Measurements from ENCODE around the gene NR4A2. TPM values are rescaled to one million over a fixed set of nuclear protein-coding genes. Genes with fewer than 3 reads are reported as not detected.

The NR4A2 gene
- total RNA-seq, 2 donors from 2014 or later = 1.0 to 5.9 TPM

DNA sequence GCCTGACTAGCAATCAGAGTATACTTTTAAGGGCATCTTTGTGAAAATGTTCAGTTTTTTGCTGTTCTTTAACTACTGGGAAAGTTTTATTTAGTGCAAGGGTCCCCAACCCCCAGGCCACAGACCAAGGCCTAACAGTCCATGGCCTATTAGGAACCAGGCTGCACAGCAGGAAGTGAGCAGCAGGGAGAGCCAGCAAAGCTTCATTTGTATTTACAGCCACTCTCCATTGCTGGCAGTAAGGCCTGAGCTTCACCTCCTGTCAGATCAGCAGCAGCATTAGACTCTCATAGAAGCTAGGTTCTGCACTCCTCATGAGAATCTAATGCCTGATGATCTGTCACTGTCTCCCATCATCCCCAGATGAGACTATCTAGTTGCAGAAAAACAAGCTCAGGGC is 17.1 kb upstream of the NR4A2 start:
- TF ChIP-seq POLR2A (IDR thresholded peaks at IDR 0.05) = no peak
- TF ChIP-seq, protein P1, sequence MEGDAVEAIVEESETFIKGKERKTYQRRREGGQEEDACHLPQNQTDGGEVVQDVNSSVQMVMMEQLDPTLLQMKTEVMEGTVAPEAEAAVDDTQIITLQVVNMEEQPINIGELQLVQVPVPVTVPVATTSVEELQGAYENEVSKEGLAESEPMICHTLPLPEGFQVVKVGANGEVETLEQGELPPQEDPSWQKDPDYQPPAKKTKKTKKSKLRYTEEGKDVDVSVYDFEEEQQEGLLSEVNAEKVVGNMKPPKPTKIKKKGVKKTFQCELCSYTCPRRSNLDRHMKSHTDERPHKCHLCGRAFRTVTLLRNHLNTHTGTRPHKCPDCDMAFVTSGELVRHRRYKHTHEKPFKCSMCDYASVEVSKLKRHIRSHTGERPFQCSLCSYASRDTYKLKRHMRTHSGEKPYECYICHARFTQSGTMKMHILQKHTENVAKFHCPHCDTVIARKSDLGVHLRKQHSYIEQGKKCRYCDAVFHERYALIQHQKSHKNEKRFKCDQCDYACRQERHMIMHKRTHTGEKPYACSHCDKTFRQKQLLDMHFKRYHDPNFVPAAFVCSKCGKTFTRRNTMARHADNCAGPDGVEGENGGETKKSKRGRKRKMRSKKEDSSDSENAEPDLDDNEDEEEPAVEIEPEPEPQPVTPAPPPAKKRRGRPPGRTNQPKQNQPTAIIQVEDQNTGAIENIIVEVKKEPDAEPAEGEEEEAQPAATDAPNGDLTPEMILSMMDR (IDR thresholded peaks at IDR 0.05) = no peak
- no peak for ATAC-seq
- Histone ChIP-seq H3K27ac (no peak overlapping the region), H3K4me1 (no peaks in the 10 kb centered on the region), H3K27me3 (no peaks in the 10 kb centered on the region), H3K4me3 (no peak overlapping the region), H3K9me3 (no peaks in the 10 kb centered on the region), H3K36me3 (replicated peaks in 1 of 2; ENCODE audit: insufficient read depth in 1 of 2, low read depth in 2 of 2) (no peaks in the 10 kb centered on the region)
- DNase-seq = no peak
- intact Hi-C loops (cut with DNase I) = loop anchor here (5.0 kb wide), 1 partner anchor 43 kb away; no protein-coding TSS in a partner anchor

DNA sequence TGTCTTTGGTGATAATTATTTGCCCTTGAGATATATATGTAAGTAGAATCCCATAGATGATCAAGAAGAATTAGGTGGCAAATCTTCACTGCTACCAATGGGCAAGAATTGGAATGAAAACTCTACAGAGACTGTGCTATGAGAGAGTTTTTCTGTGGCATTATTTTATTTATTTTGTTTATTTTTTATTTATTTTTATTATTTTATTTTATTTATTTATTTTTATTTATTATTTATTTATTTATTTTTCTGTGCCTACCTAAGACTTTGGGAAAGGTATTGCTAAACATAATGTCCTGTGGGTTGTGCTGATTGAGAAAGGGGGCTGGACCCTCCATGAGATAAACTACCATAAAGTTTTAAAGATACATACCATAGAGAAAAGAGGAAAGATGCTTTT is 16.6 kb upstream of the NR4A2 start:
- Histone ChIP-seq H3K9me3 (no peaks in the 10 kb centered on the region), H3K4me3 (no peak overlapping the region), H3K36me3 (replicated peaks in 1 of 2; ENCODE audit: insufficient read depth in 1 of 2, low read depth in 2 of 2) (no peaks in the 10 kb centered on the region), H3K4me1 (no peaks in the 10 kb centered on the region), H3K27me3 (no peaks in the 10 kb centered on the region), H3K27ac (no peak overlapping the region)
- ATAC-seq (no peak), DNase-seq (no peak)
- intact Hi-C loops (cut with DNase I) = no loop called here
- no peak for TF ChIP-seq POLR2A (IDR thresholded peaks at IDR 0.05)
- TF ChIP-seq, protein P1 (IDR thresholded peaks at IDR 0.05) = no peak

DNA sequence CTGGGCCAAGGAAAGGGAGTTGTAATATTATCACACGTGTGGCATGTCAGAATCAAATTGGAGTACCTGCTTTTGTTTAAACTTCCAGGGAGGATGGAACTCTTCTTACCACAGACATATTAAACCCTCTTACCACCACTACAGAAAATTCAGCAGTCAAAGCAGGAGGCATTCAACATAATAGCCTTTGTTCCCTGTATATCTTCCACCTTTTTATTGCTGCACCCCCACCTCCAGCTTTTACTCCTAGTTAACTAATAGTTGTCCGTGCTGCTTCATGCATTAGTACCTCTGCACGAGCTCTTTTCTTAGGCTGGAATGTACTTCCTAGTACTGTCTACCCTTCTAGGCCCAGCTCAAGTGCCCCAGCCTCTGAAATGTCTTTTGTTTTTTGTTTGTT is 14.9 kb upstream of the NR4A2 start:
- ATAC-seq (no peak), DNase-seq (no peak)
- no peaks in the 10 kb centered on the region for H3K27me3 ChIP-seq
- no peak for TF ChIP-seq POLR2A (IDR thresholded peaks at IDR 0.05)
- TF ChIP-seq, protein P1 (IDR thresholded peaks at IDR 0.05) = no peak
- H3K4me1 ChIP-seq = peaks cover 11% of the 10 kb centered on the region
- no peak overlapping the region for H3K27ac ChIP-seq
- no peaks in the 10 kb centered on the region for H3K9me3 ChIP-seq
- WGBS, 2 donors = 84 to 85% methylated on average over 3 of the region's 3 CpGs
- no peak overlapping the region for H3K4me3 ChIP-seq
- H3K36me3 ChIP-seq (replicated peaks in 1 of 2; ENCODE audit: insufficient read depth in 1 of 2, low read depth in 2 of 2) = no peaks in the 10 kb centered on the region
- intact Hi-C loops (cut with DNase I) = no loop called here

GRCh38 chr2:156346731-156347130 is 14.2 kb upstream of the NR4A2 start:
- Histone ChIP-seq H3K27me3 (no peaks in the 10 kb centered on the region), H3K9me3 (no peaks in the 10 kb centered on the region), H3K27ac (no peak overlapping the region), H3K4me1 (peaks cover 11% of the 10 kb centered on the region), H3K4me3 (no peak overlapping the region), H3K36me3 (replicated peaks in 1 of 2; ENCODE audit: insufficient read depth in 1 of 2, low read depth in 2 of 2) (no peaks in the 10 kb centered on the region)
- TF ChIP-seq, protein P1 (IDR thresholded peaks at IDR 0.05) = no peak
- TF ChIP-seq POLR2A (IDR thresholded peaks at IDR 0.05) = no peak
- DNase-seq (no peak), ATAC-seq (no peak)
- 61 to 66% methylated on average over 4 of the region's 4 CpGs for WGBS, 2 donors
- intact Hi-C loops (cut with DNase I) = no loop called here

- DNase-seq (no peak), ATAC-seq (no peak)
- H3K36me3 ChIP-seq (replicated peaks in 1 of 2; ENCODE audit: insufficient read depth in 1 of 2, low read depth in 2 of 2) = no peaks in the 10 kb centered on the region
- WGBS, 2 donors = 95 to 96% methylated on average over 3 of the region's 3 CpGs
- TF ChIP-seq POLR2A (IDR thresholded peaks at IDR 0.05) = no peak
- TF ChIP-seq, protein P1 (IDR thresholded peaks at IDR 0.05) = no peak
- no peaks in the 10 kb centered on the region for H3K9me3 ChIP-seq
- no peak overlapping the region for H3K4me3 ChIP-seq
- no peak overlapping the region for H3K27ac ChIP-seq
- H3K27me3 ChIP-seq = no peaks in the 10 kb centered on the region
- intact Hi-C loops (cut with DNase I) = no loop called here
- H3K4me1 ChIP-seq = peaks cover 11% of the 10 kb centered on the region
Observed at GRCh38 chr2:156345582-156345981, 13.1 kb upstream of the NR4A2 start.

Measured in body of pancreas (tissue), 4 donors.